C1 segment of cervical spinal cord (tissue), 14 donors: ENCODE data around the gene C1orf167.

Experiments used
- DNase-seq, 14 donors: peaks; one replicate each; lab custom pipeline; 2025; lab: John Stamatoyannopoulos, UW

Gene C1orf167

GRCh38 chr1:11761988-11762406 is at the start of gene C1orf167:
Gene C1orf167, plus strand, starts transcription at chr1:11762193. Its CDS starts 2,208 bp downstream, at chr1:11764401.
- no peak for DNase-seq

- DNase-seq: no peak
These were observed 49.7 kb upstream of the C1orf167 start for GRCh38 chr1:11712285-11712684.

GRCh38 chr1:11713095-11713494 is 48.9 kb upstream of the C1orf167 start:
- no peak for DNase-seq

- DNase-seq: peak in 1 of 14 donors; percentile 51
These were observed 47.0 kb upstream of the C1orf167 start for GRCh38 chr1:11714831-11715575.

GRCh38 chr1:11719313-11720032 is 42.5 kb upstream of the C1orf167 start:
- peak; percentile 14 to 85 (median 70) for DNase-seq

GRCh38 chr1:11720033-11720376 is 42.0 kb upstream of the C1orf167 start:
- DNase-seq: peak in 1 of 14 donors; percentile 44

GRCh38 chr1:11720525-11720924 is 41.5 kb upstream of the C1orf167 start:
- peak in 6 of 14 donors; percentile 11 to 49 (median 26) for DNase-seq

- DNase-seq: no peak
These were observed 40.7 kb upstream of the C1orf167 start for GRCh38 chr1:11721311-11721710.

- no peak for DNase-seq
These were observed 39.5 kb upstream of the C1orf167 start for GRCh38 chr1:11722538-11722937.

- DNase-seq: no peak
These were observed 36.4 kb upstream of the C1orf167 start for GRCh38 chr1:11725616-11726015.

GRCh38 chr1:11727119-11727518 is 34.9 kb upstream of the C1orf167 start:
- DNase-seq: no peak

- no peak for DNase-seq
These were observed 33.7 kb upstream of the C1orf167 start for GRCh38 chr1:11728126-11728806.

- DNase-seq: no peak
These were observed 32.9 kb upstream of the C1orf167 start for GRCh38 chr1:11729155-11729497.

- peak in 3 of 14 donors; percentile 11 to 30 (median 22) for DNase-seq
These were observed 32.2 kb upstream of the C1orf167 start for GRCh38 chr1:11729498-11730428.

GRCh38 chr1:11730429-11730891 is 31.5 kb upstream of the C1orf167 start:
- DNase-seq: peak in 6 of 14 donors; percentile 8 to 31 (median 24)

- peak in 12 of 14 donors; percentile 23 to 88 (median 78) for DNase-seq
These were observed 30.2 kb upstream of the C1orf167 start for GRCh38 chr1:11731691-11732283.

- no peak for DNase-seq
These were observed 28.7 kb upstream of the C1orf167 start for GRCh38 chr1:11733306-11733705.

- peak in 1 of 14 donors; percentile 44 for DNase-seq
These were observed 26.5 kb upstream of the C1orf167 start for GRCh38 chr1:11735531-11735853.

- DNase-seq: peak; percentile 42 to 94 (median 90)
These were observed 25.9 kb upstream of the C1orf167 start, which contains the start of gene AGTRAP for GRCh38 chr1:11735854-11736745. Gene AGTRAP, plus strand, starts transcription at chr1:11736136. Its CDS starts 73 bp downstream, at chr1:11736209.
